WI38 (cell line): ENCODE results near the gene SGPP1.
"Not testable (repeated sequence)": the region's sequence is repeated elsewhere in the genome, so short reads cannot be mapped to it uniquely, and the experiment has no call there.

ENCODE experiments used
- H3K4me3 ChIP-seq: 2 replicates; pipeline ENCODE4 v1.5.1; 2011; ENCODE audit warnings: low read depth, mild to moderate bottlenecking, control low read depth, low read length
- CTCF ChIP-seq: IDR thresholded peaks from 2 replicates; pipeline ENCODE4 v1.5.1; 2012; ENCODE audit warnings: low read depth, mild to moderate bottlenecking, control low read depth, low read length

SGPP1 gene

DNA sequence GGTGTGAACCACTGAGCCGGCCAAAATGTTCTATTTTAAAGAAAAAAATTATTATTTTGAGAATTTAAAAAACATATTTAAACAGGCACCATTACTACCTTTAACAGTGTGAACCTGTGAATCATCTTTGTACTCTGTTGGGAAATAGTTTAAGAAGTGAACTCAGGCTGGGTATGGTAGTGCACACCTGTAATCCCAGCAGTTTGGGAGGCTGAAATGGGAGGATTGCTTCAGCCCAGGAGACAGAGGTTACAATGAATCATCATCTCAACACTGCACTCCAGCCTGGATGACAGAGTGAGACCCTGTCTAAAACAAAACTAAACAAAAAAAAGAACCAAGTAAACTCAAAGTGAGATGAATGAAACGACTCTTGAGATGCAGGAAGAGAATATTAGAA is 83.1 kb downstream of the SGPP1 start:
- TF ChIP-seq CTCF = no peak

DNA sequence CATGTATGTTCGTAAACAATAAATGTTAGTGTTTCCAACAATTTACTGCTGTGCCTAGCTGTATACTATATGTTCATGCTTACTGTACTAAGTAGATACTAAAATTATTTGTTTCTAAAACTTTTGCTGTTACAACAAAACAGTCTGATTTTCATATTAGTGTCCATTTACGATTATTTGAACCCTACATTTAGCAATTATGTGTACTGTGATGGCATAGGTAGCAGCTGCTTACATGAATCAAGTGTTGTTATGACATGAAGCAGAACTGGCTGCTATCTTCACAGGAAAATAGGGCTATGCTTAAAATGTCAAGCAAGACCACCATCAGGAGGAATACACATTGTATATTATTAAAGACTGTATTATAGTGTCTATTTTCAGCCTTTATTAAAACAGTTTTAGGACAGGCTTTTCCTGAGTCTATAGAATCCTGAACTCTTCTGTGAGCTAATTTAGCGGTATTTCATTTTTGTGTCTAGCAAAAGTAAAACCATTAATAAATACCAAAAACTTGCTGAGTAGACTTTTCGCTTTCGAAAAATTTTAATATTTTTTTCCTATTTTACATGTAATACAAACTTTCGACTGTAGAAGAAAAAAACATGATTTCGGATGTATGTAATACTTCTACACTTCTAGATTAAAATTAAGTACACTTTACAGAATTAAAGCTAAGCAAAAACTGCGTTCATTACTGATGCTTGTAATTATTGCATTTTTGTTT is 85.0 kb downstream of the SGPP1 start:
- H3K4me3 ChIP-seq = peak overlapping the region; percentile 78
- TF ChIP-seq CTCF = no peak

More for the DNA sequence above, 83.1 kb downstream of the SGPP1 start:
- H3K4me3 ChIP-seq = no peak overlapping the region

DNA sequence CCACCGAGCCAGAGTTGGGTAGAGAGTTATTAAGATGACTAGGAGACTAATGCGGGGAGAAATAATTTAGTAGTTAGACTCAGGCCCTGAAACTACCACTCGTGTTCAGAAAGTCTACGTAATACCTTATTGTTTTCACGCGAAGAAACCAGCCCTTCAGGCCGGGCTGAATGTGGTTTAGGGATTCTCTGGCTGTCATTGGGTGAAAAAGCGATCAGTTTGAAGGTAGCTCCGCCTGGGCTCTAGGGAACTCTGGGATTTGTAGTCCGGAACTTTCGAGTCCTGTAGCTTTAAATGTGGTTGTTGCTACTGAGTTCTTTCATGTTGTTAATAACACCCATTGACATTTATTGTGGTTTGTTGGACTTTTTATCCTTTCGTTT is 85.6 kb downstream of the SGPP1 start:
- peak overlapping the region; percentile 78 for H3K4me3 ChIP-seq
- TF ChIP-seq CTCF = no peak

GRCh38 chr14:63641473-63642228 is 86.2 kb downstream of the SGPP1 start, which contains the start of gene WDR89:
Gene WDR89, minus strand, starts transcription at chr14:63641871. Its CDS starts 41,929 bp downstream, at chr14:63599942.
- H3K4me3 ChIP-seq = peak within 1 kb of the TSS; percentile 78
- TF ChIP-seq CTCF = peak; percentile 74

- no peak for TF ChIP-seq CTCF
- H3K4me3 ChIP-seq = no peak overlapping the region
Measured at GRCh38 chr14:63638493-63638892, 89.4 kb downstream of the SGPP1 start.

DNA sequence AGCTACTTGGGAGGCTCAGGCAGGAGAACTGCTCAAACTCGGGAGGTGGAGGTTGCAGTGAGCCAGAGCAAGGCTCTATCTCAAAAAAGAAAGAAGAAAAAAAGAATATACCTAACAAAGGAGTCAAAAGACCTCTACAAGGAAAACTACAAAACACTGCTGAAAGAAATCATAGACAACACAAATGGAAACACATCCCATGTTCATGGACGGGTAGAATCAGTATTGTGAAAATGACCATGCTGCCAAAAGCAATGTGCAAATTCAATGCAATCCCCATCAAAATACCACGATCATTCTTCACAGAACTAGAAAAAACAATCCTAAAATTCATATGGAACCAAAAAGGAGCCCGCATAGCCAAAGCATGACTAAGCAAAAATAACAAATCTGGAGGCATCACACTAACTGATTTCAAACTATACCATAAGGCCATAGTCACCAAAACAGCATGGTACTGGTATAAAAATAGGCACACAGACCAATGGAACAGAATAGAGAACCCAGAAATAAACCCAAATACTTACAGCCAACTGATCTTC is 91.7 kb downstream of the SGPP1 start:
- H3K4me3 ChIP-seq = not testable (repeated sequence)
